ENCODE results near the gene TRPC5OS. TPM values are rescaled to one million over a fixed set of nuclear protein-coding genes. Genes with fewer than 3 reads are reported as not detected.

Gene TRPC5OS
- polyA plus RNA-seq, 1 donor from 2014 or later = not detected

DNA sequence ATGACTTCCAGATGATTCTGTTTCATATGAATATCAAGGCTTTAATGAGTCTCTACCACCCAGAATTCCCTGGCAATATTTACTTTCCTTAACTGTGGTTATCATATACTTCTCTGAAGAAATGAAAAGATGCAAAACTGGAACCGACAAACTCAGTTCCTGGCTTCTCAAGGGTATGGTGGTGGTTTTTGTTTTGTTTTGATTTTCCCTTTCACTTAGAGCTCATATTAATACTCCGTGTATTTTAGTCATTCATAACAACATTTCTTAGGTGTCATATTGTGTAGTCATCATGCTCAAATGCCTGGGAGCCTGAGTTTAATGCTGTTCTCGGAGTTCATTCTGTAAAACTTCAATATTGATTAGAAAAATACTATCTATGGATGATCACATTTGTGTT, 665 bp downstream of the TRPC5OS start:
- Histone ChIP-seq H3F3A (ENCODE audit: insufficient read depth, low read length, poor library complexity, severe bottlenecking) (no peaks in the 10 kb centered on the region), H3K9ac (ENCODE audit: low read length) (no peak overlapping the region), H4K20me1 (ENCODE audit: insufficient read depth) (no peaks in the 10 kb centered on the region), H3K4me2 (ENCODE audit: low read length) (no peak overlapping the region), H2AFZ (ENCODE audit: low read depth, low read length) (no peak overlapping the region), H3K79me2 (replicated peaks; ENCODE audit: insufficient read depth, low read length) (no peaks in the 10 kb centered on the region), H3K27ac (ENCODE audit: low read length) (no peak overlapping the region), H3K4me3 (ENCODE audit: low read length) (no peak overlapping the region), H3K27me3 (ENCODE audit: insufficient read depth, low read depth, low read length) (no peaks in the 10 kb centered on the region), H3K9me3 (ENCODE audit: low read length) (no peaks in the 10 kb centered on the region), H3K9me2 (ENCODE audit: insufficient read depth, low read length) (no peaks in the 10 kb centered on the region), H3K36me3 (ENCODE audit: insufficient read depth, low read length) (no peaks in the 10 kb centered on the region)
- TF ChIP-seq SMC3 (conservative IDR thresholded peaks at IDR 0.05; ENCODE audit: poor library complexity) = no peak
- TF ChIP-seq RAD21 (conservative IDR thresholded peaks at IDR 0.05) = no peak
- TF ChIP-seq MXI1 (conservative IDR thresholded peaks at IDR 0.05; ENCODE audit: poor library complexity, severe bottlenecking) = no peak
- TF ChIP-seq, protein P1, sequence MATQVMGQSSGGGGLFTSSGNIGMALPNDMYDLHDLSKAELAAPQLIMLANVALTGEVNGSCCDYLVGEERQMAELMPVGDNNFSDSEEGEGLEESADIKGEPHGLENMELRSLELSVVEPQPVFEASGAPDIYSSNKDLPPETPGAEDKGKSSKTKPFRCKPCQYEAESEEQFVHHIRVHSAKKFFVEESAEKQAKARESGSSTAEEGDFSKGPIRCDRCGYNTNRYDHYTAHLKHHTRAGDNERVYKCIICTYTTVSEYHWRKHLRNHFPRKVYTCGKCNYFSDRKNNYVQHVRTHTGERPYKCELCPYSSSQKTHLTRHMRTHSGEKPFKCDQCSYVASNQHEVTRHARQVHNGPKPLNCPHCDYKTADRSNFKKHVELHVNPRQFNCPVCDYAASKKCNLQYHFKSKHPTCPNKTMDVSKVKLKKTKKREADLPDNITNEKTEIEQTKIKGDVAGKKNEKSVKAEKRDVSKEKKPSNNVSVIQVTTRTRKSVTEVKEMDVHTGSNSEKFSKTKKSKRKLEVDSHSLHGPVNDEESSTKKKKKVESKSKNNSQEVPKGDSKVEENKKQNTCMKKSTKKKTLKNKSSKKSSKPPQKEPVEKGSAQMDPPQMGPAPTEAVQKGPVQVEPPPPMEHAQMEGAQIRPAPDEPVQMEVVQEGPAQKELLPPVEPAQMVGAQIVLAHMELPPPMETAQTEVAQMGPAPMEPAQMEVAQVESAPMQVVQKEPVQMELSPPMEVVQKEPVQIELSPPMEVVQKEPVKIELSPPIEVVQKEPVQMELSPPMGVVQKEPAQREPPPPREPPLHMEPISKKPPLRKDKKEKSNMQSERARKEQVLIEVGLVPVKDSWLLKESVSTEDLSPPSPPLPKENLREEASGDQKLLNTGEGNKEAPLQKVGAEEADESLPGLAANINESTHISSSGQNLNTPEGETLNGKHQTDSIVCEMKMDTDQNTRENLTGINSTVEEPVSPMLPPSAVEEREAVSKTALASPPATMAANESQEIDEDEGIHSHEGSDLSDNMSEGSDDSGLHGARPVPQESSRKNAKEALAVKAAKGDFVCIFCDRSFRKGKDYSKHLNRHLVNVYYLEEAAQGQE (IDR thresholded peaks at IDR 0.05; ENCODE audit: borderline replicate concordance) = no peak
- TF ChIP-seq, protein P2, sequence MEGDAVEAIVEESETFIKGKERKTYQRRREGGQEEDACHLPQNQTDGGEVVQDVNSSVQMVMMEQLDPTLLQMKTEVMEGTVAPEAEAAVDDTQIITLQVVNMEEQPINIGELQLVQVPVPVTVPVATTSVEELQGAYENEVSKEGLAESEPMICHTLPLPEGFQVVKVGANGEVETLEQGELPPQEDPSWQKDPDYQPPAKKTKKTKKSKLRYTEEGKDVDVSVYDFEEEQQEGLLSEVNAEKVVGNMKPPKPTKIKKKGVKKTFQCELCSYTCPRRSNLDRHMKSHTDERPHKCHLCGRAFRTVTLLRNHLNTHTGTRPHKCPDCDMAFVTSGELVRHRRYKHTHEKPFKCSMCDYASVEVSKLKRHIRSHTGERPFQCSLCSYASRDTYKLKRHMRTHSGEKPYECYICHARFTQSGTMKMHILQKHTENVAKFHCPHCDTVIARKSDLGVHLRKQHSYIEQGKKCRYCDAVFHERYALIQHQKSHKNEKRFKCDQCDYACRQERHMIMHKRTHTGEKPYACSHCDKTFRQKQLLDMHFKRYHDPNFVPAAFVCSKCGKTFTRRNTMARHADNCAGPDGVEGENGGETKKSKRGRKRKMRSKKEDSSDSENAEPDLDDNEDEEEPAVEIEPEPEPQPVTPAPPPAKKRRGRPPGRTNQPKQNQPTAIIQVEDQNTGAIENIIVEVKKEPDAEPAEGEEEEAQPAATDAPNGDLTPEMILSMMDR (IDR thresholded peaks at IDR 0.05; ENCODE audit: poor library complexity, severe bottlenecking) = no peak
- no peak for TF ChIP-seq TAF1 (IDR thresholded peaks at IDR 0.05; ENCODE audit: low read depth)
- TF ChIP-seq EP300 (conservative IDR thresholded peaks at IDR 0.05; ENCODE audit: poor library complexity, severe bottlenecking) = no peak
- no peak for TF ChIP-seq POLR2AphosphoS5 (IDR thresholded peaks at IDR 0.05)
- TF ChIP-seq EZH2 (IDR thresholded peaks at IDR 0.05; ENCODE audit: borderline replicate concordance, insufficient read depth, low read length, poor library complexity, severe bottlenecking) = no peak

DNA sequence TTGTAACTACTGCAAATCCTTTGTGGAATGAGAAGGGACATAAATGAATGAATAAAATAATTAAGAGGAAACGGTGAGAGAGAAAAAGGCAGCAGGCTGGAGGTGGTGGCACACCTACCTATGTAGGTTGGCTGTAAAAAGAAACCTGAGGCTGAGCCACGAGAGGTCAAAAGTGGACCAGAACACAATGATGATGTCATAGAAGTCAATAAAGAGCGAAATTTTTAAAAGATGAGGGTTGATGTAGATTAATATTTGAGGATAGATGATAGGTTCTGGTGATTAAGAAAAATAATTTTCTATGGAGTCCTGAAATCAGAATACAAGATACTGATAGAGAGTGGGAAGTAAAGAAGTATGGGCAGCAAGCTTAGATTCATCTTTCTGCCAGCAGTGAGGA, 1.7 kb downstream of the TRPC5OS start:
- no peak overlapping the region for H3K9ac ChIP-seq (ENCODE audit: low read length)
- no peaks in the 10 kb centered on the region for H3K27me3 ChIP-seq (ENCODE audit: insufficient read depth, low read depth, low read length)
- no peaks in the 10 kb centered on the region for H3K9me2 ChIP-seq (ENCODE audit: insufficient read depth, low read length)
- H3K27ac ChIP-seq (ENCODE audit: low read length) = no peak overlapping the region
- no peak overlapping the region for H2AFZ ChIP-seq (ENCODE audit: low read depth, low read length)
- H4K20me1 ChIP-seq (ENCODE audit: insufficient read depth) = no peaks in the 10 kb centered on the region
- no peak overlapping the region for H3K4me3 ChIP-seq (ENCODE audit: low read length)
- no peaks in the 10 kb centered on the region for H3K36me3 ChIP-seq (ENCODE audit: insufficient read depth, low read length)
- H3K9me3 ChIP-seq (ENCODE audit: low read length) = no peaks in the 10 kb centered on the region
- no peaks in the 10 kb centered on the region for H3K79me2 ChIP-seq (replicated peaks; ENCODE audit: insufficient read depth, low read length)
- TF ChIP-seq SMC3 (conservative IDR thresholded peaks at IDR 0.05; ENCODE audit: poor library complexity) (no peak), TAF1 (IDR thresholded peaks at IDR 0.05; ENCODE audit: low read depth) (no peak), RAD21 (conservative IDR thresholded peaks at IDR 0.05) (no peak), EP300 (conservative IDR thresholded peaks at IDR 0.05; ENCODE audit: poor library complexity, severe bottlenecking) (no peak), EZH2 (IDR thresholded peaks at IDR 0.05; ENCODE audit: borderline replicate concordance, insufficient read depth, low read length, poor library complexity, severe bottlenecking) (no peak), MXI1 (conservative IDR thresholded peaks at IDR 0.05; ENCODE audit: poor library complexity, severe bottlenecking) (no peak), POLR2AphosphoS5 (IDR thresholded peaks at IDR 0.05) (no peak)
- TF ChIP-seq, protein P1 (IDR thresholded peaks at IDR 0.05; ENCODE audit: borderline replicate concordance) = no peak
- TF ChIP-seq, protein P2 (IDR thresholded peaks at IDR 0.05; ENCODE audit: poor library complexity, severe bottlenecking) = no peak
- H3F3A ChIP-seq (ENCODE audit: insufficient read depth, low read length, poor library complexity, severe bottlenecking) = no peaks in the 10 kb centered on the region
- H3K4me2 ChIP-seq (ENCODE audit: low read length) = no peak overlapping the region

Measured in neural cell (in vitro differentiated cells).